IPS DF 6.9 (cell line): ENCODE results near the gene ADCY9.

Experiments
- DNase-seq: peaks from one replicate; pipeline ENCODE4 v3.0.0-alpha.2; 2013; ENCODE audit warnings: low read depth, low spot score
- H3K27ac ChIP-seq: one replicate; pipeline ENCODE4 v1.5.1; 2013; ENCODE audit warnings: low read length, control low read depth
- H3K27me3 ChIP-seq: 2 replicates; pipeline ENCODE4 v1.6.1; 2013; ENCODE audit warnings: mild to moderate bottlenecking, low read length; ENCODE audit not compliant: control insufficient read depth, insufficient read depth
- H3K36me3 ChIP-seq: 2 replicates; pipeline ENCODE4 v1.6.1; 2013; ENCODE audit warnings: low read length; ENCODE audit not compliant: control insufficient read depth, insufficient read depth
- H3K4me1 ChIP-seq: 2 replicates; pipeline ENCODE4 v1.6.1; 2013; ENCODE audit warnings: low read length; ENCODE audit not compliant: control insufficient read depth, insufficient read depth
- H3K4me3 ChIP-seq: 2 replicates; pipeline ENCODE4 v1.5.1; 2013; ENCODE audit warnings: mild to moderate bottlenecking, low read length
- H3K9me3 ChIP-seq: 2 replicates; pipeline ENCODE4 v1.6.1; 2013; ENCODE audit warnings: low read length, inconsistent platforms; ENCODE audit not compliant: control insufficient read depth, insufficient read depth
- WGBS: extraction: QIAGEN DNeasy Blood & Tissue Kit; methylation state at CpG from one replicate; pipeline ENCODE4 v1.1.7; 2013; ENCODE audit warnings: mixed read lengths, missing lambda C conversion rate; ENCODE audit not compliant: insufficient read length, insufficient coverage; 5-methylcytosine and 5-hydroxymethylcytosine counted together

Gene ADCY9

GRCh38 chr16:4093495-4094126 is 22.6 kb downstream of the ADCY9 start:
- no peaks in the 10 kb centered on the region for H3K36me3 ChIP-seq
- no peak overlapping the region for H3K4me3 ChIP-seq
- no peak overlapping the region for H3K27ac ChIP-seq
- WGBS, result no CpG with 5 or more reads among the region's 8 CpGs
- DNase-seq, result no peak
- no peaks in the 10 kb centered on the region for H3K9me3 ChIP-seq
- H3K27me3 ChIP-seq, result no peaks in the 10 kb centered on the region
- H3K4me1 ChIP-seq, result no peaks in the 10 kb centered on the region

GRCh38 chr16:4092547-4093265 is 23.5 kb downstream of the ADCY9 start:
- Histone ChIP-seq H3K27ac (no peak overlapping the region), H3K9me3 (no peaks in the 10 kb centered on the region), H3K36me3 (no peaks in the 10 kb centered on the region), H3K4me3 (no peak overlapping the region), H3K27me3 (no peaks in the 10 kb centered on the region), H3K4me1 (no peaks in the 10 kb centered on the region)
- no peak for DNase-seq
- 100% methylated on average over 1 of the region's 5 CpGs for WGBS

GRCh38 chr16:4091240-4092012 is 24.8 kb downstream of the ADCY9 start:
- H3K27ac ChIP-seq, result no peak overlapping the region
- WGBS, result no CpG with 5 or more reads among the region's 17 CpGs
- no peaks in the 10 kb centered on the region for H3K9me3 ChIP-seq
- H3K27me3 ChIP-seq, result no peaks in the 10 kb centered on the region
- H3K4me3 ChIP-seq, result no peak overlapping the region
- H3K4me1 ChIP-seq, result no peaks in the 10 kb centered on the region
- DNase-seq, result no peak
- no peaks in the 10 kb centered on the region for H3K36me3 ChIP-seq

GRCh38 chr16:4090351-4090851 is 25.8 kb downstream of the ADCY9 start:
- WGBS, result no CpG with 5 or more reads among the region's 12 CpGs
- H3K9me3 ChIP-seq, result no peaks in the 10 kb centered on the region
- no peaks in the 10 kb centered on the region for H3K27me3 ChIP-seq
- no peaks in the 10 kb centered on the region for H3K36me3 ChIP-seq
- H3K4me3 ChIP-seq, result no peak overlapping the region
- no peak for DNase-seq
- no peak overlapping the region for H3K27ac ChIP-seq
- H3K4me1 ChIP-seq, result no peaks in the 10 kb centered on the region

- Histone ChIP-seq H3K36me3 (no peaks in the 10 kb centered on the region), H3K27me3 (no peaks in the 10 kb centered on the region), H3K4me1 (no peaks in the 10 kb centered on the region), H3K27ac (no peak overlapping the region), H3K9me3 (no peaks in the 10 kb centered on the region), H3K4me3 (no peak overlapping the region)
- no peak for DNase-seq
- no CpG with 5 or more reads among the region's 7 CpGs for WGBS
Observed at GRCh38 chr16:4089811-4090301, 26.4 kb downstream of the ADCY9 start.

DNA sequence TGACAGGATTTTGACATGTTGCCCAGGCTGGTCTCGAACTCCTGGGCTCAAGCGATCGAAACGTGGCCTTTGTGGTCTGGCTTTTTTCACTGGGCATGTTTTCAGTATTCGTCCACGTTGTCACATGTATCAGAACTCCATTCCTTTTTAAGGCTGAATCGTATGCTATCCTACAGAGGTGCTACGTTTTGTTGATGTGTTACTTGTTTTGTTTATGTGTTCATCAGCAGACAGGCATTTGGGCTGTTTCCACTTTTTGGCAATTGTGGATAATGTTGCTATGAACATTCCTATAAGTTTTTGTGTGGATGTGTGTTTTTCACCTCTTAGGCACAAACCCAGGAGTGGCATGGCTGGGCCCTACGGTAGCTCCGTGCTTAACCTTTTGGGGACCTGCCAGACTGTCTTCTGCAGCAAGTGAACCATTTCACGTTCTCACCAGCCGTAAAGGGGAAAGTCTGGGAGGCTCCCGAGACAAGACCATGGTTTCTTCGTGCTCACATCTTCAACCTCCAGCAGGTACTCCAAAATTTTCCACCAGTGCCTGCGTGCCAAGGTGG is 26.9 kb downstream of the ADCY9 start:
- Histone ChIP-seq H3K27ac (no peak overlapping the region), H3K4me1 (no peaks in the 10 kb centered on the region), H3K4me3 (no peak overlapping the region), H3K27me3 (no peaks in the 10 kb centered on the region), H3K36me3 (no peaks in the 10 kb centered on the region), H3K9me3 (no peaks in the 10 kb centered on the region)
- no peak for DNase-seq
- no CpG with 5 or more reads among the region's 15 CpGs for WGBS

- Histone ChIP-seq H3K4me1 (no peaks in the 10 kb centered on the region), H3K9me3 (no peaks in the 10 kb centered on the region), H3K36me3 (no peaks in the 10 kb centered on the region), H3K27me3 (no peaks in the 10 kb centered on the region), H3K27ac (no peak overlapping the region), H3K4me3 (no peak overlapping the region)
- no CpG with 5 or more reads among the region's 7 CpGs for WGBS
- no peak for DNase-seq
Observed at GRCh38 chr16:4087990-4088577, 28.2 kb downstream of the ADCY9 start.

GRCh38 chr16:4087099-4087885 is 28.9 kb downstream of the ADCY9 start:
- Histone ChIP-seq H3K4me3 (no peak overlapping the region), H3K36me3 (no peaks in the 10 kb centered on the region), H3K27me3 (no peaks in the 10 kb centered on the region), H3K27ac (no peak overlapping the region), H3K9me3 (no peaks in the 10 kb centered on the region), H3K4me1 (no peaks in the 10 kb centered on the region; the same call in 1 of the 2 replicates)
- no CpG with 5 or more reads among the region's 12 CpGs for WGBS
- DNase-seq, result no peak

GRCh38 chr16:4086153-4086552 is 30.1 kb downstream of the ADCY9 start:
- no peak overlapping the region for H3K27ac ChIP-seq
- H3K9me3 ChIP-seq, result no peaks in the 10 kb centered on the region
- no peaks in the 10 kb centered on the region for H3K36me3 ChIP-seq
- no peak overlapping the region for H3K4me3 ChIP-seq
- H3K27me3 ChIP-seq, result no peaks in the 10 kb centered on the region
- WGBS, result no CpG with 5 or more reads among the region's 15 CpGs
- peaks cover under 1% of the 10 kb centered on the region; the same call in 1 of the 2 replicates for H3K4me1 ChIP-seq
- DNase-seq, result no peak
